ENCODE data around the gene PTER.

PTER gene

DNA sequence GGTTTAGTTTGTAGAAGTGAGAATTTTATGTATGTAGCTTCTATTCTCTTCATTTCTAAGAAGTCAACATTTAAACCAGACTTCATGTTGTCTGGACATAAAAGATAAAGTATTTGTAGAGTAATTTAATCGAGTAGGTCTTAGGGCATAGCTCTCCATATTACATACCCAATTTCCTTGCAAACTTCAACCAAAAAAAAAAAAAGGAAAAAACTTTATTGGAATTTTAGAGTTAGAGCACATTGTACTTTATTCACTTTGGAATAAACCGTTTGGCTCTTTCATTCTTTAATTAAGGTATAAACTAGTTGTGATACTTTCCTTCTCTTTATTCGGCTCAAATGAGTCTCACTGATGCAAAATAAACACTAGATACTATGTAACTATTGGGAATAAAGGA is 36.0 kb downstream of the PTER start:
- DNase-seq: no peak

GRCh38 chr10:16477757-16478156 is 40.9 kb downstream of the PTER start:
- DNase-seq: no peak

- no peak for DNase-seq
These were observed 42.0 kb downstream of the PTER start for GRCh38 chr10:16478801-16479200.

- DNase-seq: no peak
These were observed 44.4 kb downstream of the PTER start for GRCh38 chr10:16481052-16481728.

DNA sequence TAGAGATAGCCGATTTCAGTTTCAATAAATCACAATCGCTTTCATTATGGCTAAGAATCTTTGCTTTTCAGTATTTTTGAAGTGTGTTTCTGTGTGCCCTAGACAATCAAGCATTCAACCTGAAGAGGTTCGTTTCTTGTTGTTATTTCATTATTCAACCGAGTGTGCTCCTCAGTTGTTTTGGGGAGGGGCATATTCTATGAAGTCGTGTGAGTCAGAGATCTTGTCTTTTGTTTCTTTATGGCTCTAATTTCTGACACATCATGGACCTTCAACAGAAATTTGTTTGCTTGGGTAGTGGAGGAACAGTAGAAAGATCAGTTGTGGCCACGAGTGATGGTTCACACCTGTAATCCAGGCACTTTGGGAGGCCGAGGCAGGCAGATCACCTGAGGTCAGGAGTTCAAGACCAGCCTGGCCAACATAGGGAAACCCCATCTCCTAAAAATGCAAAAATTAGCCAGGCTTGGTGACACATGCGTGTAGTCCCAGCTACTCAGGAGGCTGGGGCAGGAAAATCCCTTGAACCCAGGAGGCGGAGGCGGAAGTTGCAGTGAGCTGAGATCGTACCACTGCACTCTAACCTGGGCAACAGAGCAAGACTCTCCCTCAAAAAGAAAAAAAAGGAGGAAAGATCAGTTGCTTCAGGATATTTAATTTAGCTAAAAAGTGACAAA is 46.6 kb downstream of the PTER start:
- DNase-seq: no peak

DNA sequence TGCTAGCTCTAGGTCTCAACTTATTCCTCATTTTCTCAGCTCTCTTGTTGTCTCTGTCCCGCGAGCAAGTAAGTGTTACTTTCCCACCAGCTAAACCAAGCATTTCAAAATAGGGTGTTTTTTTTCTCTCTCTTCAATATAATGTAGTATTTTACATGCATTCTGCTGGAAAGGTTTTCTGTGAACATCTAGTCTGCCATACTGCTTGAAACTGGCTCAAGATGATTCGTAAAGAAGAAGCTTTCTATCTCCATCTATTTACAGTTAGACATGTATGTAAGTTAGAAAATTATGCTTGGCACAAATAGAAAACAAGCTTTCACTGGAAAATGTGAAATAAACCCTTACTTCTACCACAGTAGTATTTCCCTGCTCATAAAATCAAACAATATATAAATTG is 53.7 kb downstream of the PTER start:
- DNase-seq: no peak

GRCh38 chr10:16491933-16492332 is 55.1 kb downstream of the PTER start:
- no peak for DNase-seq

- DNase-seq: no peak
These were observed 57.2 kb downstream of the PTER start for GRCh38 chr10:16493884-16494536.

GRCh38 chr10:16497911-16498310 is 61.1 kb downstream of the PTER start:
- peak; percentile 40 for DNase-seq

DNA sequence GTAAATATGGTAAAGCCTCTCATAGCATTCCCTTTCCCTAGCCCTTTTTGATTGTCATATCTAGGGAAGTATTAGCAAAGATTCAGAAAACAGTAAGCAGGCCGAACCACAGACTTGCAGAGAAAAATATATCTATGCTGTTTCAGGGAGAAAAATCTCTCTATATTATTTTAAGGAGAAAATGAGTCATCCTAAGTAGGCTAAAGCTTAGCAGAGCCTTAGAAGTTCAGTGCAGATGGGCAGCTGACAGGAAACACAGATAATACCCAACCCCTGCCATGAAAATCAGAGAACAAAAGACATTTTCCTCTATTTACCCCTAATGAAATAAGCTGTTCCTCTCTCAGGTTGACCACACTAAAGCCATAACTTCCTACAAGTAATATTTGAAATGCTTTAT is 68.4 kb downstream of the PTER start:
- DNase-seq: no peak

- DNase-seq: no peak
These were observed 73.2 kb downstream of the PTER start for GRCh38 chr10:16509996-16510395.

DNA sequence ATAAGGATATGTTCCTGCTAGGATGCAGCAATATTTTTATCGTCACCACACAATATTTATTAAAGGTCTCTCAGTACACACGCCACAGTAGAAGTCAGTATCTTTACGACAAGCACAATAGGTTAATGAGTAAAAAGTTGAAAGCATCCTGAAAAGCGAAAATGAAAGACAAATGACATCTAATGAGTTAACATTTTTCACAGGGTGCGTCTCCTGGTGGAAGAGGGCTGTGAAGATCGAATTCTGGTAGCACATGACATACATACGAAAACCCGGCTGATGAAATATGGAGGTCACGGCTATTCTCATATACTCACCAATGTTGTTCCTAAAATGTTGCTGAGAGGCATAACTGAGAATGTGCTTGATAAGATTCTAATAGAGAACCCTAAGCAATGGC is 74.0 kb downstream of the PTER start:
- no peak for DNase-seq

- no peak for DNase-seq
These were observed 82.0 kb downstream of the PTER start for GRCh38 chr10:16518822-16519221.

DNA sequence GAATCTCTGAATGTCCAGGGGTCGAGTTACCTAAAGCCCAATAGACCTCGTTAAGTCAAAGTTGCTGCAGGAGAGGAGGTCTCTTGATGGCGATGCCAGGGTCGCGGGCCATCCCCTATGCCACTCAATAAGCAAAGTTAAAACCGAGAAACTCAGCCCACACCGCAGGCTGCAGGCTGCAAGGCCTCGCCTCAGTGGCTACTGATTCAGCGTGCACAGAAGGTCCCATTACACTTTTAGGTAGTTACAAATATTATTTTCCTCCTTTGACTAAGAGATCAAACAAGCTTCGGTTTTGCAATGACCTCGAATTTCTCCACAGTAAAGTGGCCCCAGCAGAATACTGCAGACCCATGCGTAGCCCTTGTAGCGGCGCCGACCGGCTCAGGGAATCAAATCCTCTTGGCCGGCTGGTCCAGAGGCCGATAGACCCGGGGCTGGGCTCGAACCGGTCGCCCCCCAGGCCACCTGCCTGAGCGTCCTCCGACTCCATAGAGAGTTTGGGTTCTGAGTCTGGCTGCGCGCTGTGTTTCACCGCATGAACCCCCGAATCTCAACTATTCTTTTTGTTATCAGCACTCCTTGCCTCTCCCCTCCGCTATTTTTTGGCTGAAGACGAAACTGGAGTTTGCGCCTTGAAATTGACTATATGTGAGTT is 82.6 kb downstream of the PTER start:
- DNase-seq: no peak

DNA sequence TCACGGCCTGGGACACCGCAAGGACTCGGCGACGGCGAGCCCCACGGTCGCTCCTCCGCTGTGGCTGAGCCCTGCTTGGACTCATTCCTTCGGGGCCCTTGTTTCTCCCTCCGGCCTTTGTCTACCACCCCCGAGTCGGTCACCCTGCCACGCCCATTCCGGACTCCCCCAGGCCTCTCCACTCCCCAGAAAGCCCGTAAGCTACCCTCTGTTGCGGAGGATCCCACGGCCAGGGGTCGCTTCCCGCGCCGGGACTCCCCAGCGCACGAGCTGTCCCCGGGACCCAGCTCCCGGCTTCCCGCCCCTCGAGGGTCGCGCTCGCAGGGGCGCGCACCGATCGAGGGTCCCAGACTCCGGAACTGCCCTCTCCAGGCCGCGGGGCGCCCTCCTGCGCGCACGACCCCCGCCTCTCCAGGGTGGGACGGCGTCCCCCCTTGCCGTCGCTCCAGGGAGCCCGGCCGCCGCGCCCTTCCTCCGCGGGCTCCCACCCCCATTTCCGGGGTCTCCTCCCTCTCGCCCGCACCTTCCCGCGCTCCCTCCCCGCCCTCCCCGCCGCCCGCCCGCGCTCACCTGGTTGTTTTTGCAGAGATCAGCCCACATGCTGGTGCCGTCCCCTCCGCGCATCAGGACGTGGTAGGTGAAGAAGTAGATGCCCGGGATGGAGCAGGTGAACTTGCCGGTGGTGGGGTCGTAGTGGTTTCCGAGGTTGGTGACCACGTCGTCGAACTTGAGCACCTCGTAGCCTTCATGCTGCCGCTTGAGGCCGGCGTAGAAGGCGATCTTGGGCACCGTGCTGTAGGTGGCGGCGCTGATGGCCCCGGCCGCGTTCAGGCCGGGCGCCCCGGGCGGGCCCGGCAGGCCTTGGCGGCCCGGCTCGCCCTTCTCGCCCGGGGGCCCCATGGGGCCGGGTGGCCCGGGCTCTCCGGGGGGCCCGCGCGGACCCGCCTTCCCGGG is 83.4 kb downstream of the PTER start:
- DNase-seq: no peak

- no peak for DNase-seq
These were observed 84.1 kb downstream of the PTER start for GRCh38 chr10:16520900-16521299.

GRCh38 chr10:16521311-16522016 is 84.7 kb downstream of the PTER start, which contains the start of gene C1QL3:
TSS of gene C1QL3 (minus strand) at chr10:16521879. CDS start at chr10:16521065, 814 bp downstream.
- DNase-seq: no peak

- DNase-seq: no peak
These were observed 90.6 kb downstream of the PTER start for GRCh38 chr10:16527452-16527851.

GRCh38 chr10:16529853-16530252 is 93.0 kb downstream of the PTER start:
- no peak for DNase-seq

GRCh38 chr10:16536155-16536554 is 99.3 kb downstream of the PTER start:
- DNase-seq: no peak

GRCh38 chr10:16544099-16544498 is 107.3 kb downstream of the PTER start:
- DNase-seq: no peak

DNA sequence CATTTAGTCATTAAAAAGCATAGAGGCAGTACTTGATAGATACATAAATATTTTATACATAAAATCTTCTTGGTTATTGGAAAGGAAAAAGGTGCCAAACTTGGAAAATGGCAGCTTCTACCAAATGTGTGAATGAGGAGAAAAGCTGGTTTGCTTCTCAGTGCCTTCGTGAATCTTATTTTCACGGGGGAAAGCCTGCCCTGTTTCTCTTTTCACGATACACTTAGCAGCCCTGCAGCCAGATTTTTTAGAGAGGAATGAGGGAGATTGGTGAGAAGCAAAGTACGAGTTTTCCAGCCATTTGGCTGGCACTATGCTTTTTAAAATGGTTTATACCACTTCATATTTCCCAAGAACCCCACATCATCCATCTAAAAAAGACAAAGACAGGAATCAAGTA is 107.8 kb downstream of the PTER start:
- DNase-seq: no peak

All from NCI-H226 (cell line).